ENCODE results near the gene EGFR.

EGFR gene

DNA sequence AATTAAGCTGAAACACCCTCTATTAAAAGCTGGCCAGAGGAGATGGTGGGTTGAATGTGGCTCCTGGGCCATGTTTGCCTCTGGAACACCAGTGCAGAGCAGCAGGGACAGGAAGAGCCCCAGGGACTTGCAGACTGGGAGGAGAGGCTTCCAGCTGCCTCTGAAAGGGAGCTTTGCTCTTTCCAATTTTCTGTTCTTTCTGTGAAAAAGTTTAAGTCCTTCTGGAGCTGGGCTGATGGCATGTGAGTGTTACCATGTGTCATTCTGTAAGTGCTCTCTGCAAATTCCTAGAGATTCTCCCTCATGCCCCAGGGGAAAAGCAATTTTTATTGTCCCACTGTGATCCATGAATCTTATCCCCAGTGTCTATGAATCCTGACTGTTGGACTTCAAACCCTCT lies 233.6 kb downstream of the EGFR start:
- Histone ChIP-seq H3K27ac (no peak overlapping the region), H3K27me3 (peaks cover 0 to 6% of the 10 kb centered on the region in 2 donors), H3K9me3 (no peaks in the 10 kb centered on the region), H3K4me1 (peaks cover 0 to 15% (median 10%) of the 10 kb centered on the region in 4 donors), H3K36me3 (no peaks in the 10 kb centered on the region), H3K4me3 (no peak overlapping the region)
- intact Hi-C loops (cut with DNase I; ENCODE audit: low total_unique reads), result loop anchor here (5.0 to 10.0 kb wide), 3 partner anchors 195 to 415 kb away; partner anchors contain the start of gene EGFR
- TF ChIP-seq, protein P1, sequence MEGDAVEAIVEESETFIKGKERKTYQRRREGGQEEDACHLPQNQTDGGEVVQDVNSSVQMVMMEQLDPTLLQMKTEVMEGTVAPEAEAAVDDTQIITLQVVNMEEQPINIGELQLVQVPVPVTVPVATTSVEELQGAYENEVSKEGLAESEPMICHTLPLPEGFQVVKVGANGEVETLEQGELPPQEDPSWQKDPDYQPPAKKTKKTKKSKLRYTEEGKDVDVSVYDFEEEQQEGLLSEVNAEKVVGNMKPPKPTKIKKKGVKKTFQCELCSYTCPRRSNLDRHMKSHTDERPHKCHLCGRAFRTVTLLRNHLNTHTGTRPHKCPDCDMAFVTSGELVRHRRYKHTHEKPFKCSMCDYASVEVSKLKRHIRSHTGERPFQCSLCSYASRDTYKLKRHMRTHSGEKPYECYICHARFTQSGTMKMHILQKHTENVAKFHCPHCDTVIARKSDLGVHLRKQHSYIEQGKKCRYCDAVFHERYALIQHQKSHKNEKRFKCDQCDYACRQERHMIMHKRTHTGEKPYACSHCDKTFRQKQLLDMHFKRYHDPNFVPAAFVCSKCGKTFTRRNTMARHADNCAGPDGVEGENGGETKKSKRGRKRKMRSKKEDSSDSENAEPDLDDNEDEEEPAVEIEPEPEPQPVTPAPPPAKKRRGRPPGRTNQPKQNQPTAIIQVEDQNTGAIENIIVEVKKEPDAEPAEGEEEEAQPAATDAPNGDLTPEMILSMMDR (IDR thresholded peaks at IDR 0.05), result no peak
- no peak for DNase-seq

DNA sequence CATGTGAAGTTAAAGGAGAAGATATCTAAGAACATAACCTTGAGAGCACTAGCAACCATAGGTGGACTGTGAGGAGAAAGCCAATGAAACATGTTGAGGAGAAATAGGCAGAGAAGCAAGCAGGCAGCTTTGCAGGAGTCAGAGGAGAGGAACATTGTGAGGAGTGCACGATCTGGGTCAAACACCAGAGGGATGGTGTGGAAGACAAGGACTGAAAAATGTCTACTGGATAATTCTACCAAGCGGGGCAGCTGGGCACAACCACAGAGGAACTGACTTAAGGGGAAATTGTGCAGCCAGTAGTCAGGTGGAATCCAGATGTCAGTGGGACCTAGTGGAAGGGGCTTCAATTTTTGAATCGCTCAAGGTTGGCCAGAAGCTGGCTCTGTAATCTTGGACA lies 234.4 kb downstream of the EGFR start:
- TF ChIP-seq, protein P1 (IDR thresholded peaks at IDR 0.05), result no peak
- no peak overlapping the region for H3K27ac ChIP-seq
- DNase-seq, result no peak
- H3K4me1 ChIP-seq, result peaks cover 0 to 15% (median 10%) of the 10 kb centered on the region in 4 donors
- peaks cover 0 to 8% of the 10 kb centered on the region in 2 donors for H3K27me3 ChIP-seq
- H3K9me3 ChIP-seq, result no peaks in the 10 kb centered on the region
- H3K36me3 ChIP-seq, result no peaks in the 10 kb centered on the region
- no peak overlapping the region for H3K4me3 ChIP-seq
- intact Hi-C loops (cut with DNase I; ENCODE audit: low total_unique reads), result loop anchor here (5.0 to 10.0 kb wide), 3 partner anchors 196 to 416 kb away; partner anchors contain the start of gene EGFR

DNA sequence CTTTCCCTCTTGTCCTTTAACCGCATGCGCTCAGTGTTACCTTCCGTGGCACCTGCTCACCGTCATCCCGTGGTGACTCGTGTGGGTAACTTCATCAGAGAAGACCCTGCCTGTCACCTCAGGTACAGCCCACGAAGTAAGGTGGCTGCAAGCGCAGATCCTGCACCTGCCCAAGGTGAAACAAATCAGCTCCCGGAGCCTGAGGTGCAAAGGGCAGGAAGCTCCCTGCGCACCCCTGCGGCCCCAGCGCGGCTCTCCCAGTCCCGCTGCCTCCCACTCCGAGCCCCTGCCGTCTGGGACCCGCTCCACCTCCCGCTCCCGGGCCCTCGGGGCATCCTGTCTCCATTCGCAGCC lies 235.4 kb downstream of the EGFR start:
- peak overlapping the region; percentile 51 to 73 for H3K4me3 ChIP-seq
- H3K4me1 ChIP-seq, result peaks cover 0 to 15% (median 10%) of the 10 kb centered on the region in 4 donors
- H3K27me3 ChIP-seq, result peaks cover 0 to 13% of the 10 kb centered on the region in 2 donors
- DNase-seq, result no peak
- H3K9me3 ChIP-seq, result no peaks in the 10 kb centered on the region
- TF ChIP-seq, protein P1 (IDR thresholded peaks at IDR 0.05), result no peak
- intact Hi-C loops (cut with DNase I; ENCODE audit: low total_unique reads), result loop anchor here (5.0 to 10.0 kb wide), 3 partner anchors 197 to 417 kb away; partner anchors contain the start of gene EGFR
- H3K27ac ChIP-seq, result peak overlapping the region in 1 of 2 donors; percentile 37
- no peaks in the 10 kb centered on the region for H3K36me3 ChIP-seq

DNA sequence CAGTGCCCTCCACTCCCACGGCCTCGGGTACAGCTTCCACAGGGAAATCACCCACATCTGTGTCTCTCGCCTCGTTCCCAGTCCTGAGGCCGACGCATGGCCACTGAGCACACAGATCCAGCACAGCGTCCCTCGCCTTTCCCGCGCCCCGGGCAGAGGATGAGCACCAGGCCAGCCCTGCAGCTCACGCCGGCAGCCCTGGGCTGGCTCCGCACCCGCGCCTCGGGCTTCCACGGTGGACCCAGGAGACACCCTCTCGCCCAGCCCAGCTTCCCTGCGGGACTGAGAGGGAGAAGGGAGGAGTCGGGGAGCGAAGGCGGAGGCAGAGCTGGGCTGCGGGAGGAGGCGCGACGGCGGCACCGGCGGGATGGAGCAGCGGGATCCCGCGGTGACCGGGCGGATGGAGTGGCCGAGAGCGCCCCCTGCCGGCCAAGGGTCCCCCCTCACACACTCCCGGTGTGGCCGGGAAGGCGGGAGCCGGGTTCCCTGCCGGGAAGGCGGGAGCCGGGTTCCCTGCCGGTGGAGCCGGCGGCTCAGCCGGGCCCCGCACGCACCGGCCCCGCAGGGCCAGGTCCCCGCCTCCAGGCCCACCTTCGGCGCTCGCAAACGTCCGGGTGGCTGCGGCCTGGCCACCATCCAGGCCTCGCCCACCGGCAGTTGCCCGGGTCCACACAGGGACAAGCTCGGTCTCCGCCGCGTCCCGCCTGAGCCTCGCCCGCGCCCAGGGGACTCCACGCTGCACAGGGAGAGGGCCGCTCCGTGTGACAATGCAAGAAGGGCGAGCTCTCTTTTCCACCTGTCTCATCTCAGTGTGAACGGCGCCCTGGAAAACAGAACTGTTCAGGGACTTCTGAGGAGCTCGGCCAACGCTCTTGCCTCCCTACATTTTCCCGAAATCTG lies 236.0 kb downstream of the EGFR start:
- H3K4me1 ChIP-seq, result peaks cover 0 to 15% (median 10%) of the 10 kb centered on the region in 4 donors
- H3K27me3 ChIP-seq, result peaks cover 0 to 13% of the 10 kb centered on the region in 2 donors
- H3K27ac ChIP-seq, result peak overlapping the region; percentile 2 to 37
- H3K4me3 ChIP-seq, result peak overlapping the region; percentile 51 to 73
- TF ChIP-seq, protein P1 (IDR thresholded peaks at IDR 0.05), result peak; percentile 88 to 95
- no peaks in the 10 kb centered on the region for H3K9me3 ChIP-seq
- no peaks in the 10 kb centered on the region for H3K36me3 ChIP-seq
- intact Hi-C loops (cut with DNase I; ENCODE audit: low total_unique reads), result loop anchor here (5.0 to 10.0 kb wide), 4 partner anchors 198 to 478 kb away; partner anchors contain the start of gene EGFR
- peak; percentile 77 to 91 for DNase-seq

DNA sequence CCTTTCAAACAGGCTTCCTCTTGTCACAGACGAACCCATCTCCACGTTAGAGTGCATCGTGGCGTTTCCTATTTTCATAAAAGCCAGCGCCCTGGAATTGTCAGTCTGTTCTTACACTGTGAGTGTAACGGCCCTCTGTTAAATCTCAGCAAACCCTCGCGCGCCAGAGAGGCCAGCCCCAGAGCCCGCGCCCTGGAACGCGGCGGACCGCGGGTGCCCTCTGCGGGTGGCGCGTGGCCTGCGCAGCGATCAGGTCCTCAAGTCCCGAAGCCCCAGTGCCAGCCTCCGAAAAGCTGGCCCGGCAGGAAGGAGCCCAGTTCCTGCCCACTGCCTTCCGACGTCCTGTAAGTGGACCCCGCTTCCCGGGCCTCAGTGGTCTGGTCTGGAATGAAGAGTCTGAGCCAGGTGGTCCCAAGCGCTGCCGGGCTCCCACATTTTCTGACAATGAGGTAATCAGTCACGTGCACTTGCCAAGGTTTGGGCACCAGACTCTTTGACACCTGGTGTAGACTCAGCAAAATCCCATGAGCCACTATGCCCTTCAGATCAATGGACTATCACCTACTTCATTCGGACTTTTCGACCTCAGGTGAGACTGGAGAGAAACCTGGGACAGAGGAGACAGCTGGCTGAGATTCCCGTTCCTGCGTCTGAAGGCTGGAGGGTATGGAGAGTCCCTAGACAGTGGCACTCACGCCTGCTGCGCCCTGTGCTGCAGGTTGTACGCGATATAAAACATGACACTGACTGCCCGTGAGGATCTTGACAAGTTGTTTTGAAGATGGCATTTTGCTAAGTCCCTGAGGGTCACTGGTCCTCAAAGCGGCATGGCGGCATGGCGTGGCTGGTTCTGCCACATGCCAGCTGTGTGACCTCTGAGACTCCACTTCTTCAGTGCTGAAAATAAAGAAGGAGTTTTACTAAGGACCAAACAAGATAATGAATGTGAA lies 237.0 kb downstream of the EGFR start:
- TF ChIP-seq, protein P1 (IDR thresholded peaks at IDR 0.05), result peak; percentile 89 to 96
- H3K9me3 ChIP-seq, result no peaks in the 10 kb centered on the region
- peaks cover 0 to 16% of the 10 kb centered on the region in 2 donors for H3K27me3 ChIP-seq
- peak; percentile 85 to 92 for DNase-seq
- H3K4me1 ChIP-seq, result peaks cover 0 to 15% (median 10%) of the 10 kb centered on the region in 4 donors
- peak overlapping the region; percentile 51 to 73 for H3K4me3 ChIP-seq
- no peaks in the 10 kb centered on the region for H3K36me3 ChIP-seq
- peak overlapping the region; percentile 2 to 37 for H3K27ac ChIP-seq
- intact Hi-C loops (cut with DNase I; ENCODE audit: low total_unique reads), result loop anchor here (5.0 to 10.0 kb wide), 2 partner anchors 241 to 478 kb away; partner anchors contain the start of gene EGFR

All from tibial artery (tissue), 4 donors.